ENCODE data around the gene CACNA1S. TPM values are rescaled to one million over a fixed set of nuclear protein-coding genes. Genes with fewer than 3 reads are reported as not detected.

The CACNA1S gene
- total RNA-seq, 2 experiments from 2014 or later = not detected

- H3K27ac ChIP-seq (ENCODE audit: low read depth in 1 of 2, low read length in 2 of 2) = no peak overlapping the region
- Mint-ChIP-seq H3K9me3 (no peaks in the 10 kb centered on the region), H3K27ac (no peak overlapping the region), H3K27me3 (peaks cover 21% of the 10 kb centered on the region), H3K4me1 (ENCODE audit: low read depth) (no peaks in the 10 kb centered on the region), H3K36me3 (ENCODE audit: low read depth) (no peaks in the 10 kb centered on the region), H3K4me3 (no peak overlapping the region)
- ATAC-seq (ENCODE audit: poor library complexity) (no peak), DNase-seq (no peak)
- H3K9me3 ChIP-seq (ENCODE audit: control insufficient read depth in 1 of 2, insufficient read depth in 1 of 2, low read length in 2 of 2) = no peaks in the 10 kb centered on the region
- TF ChIP-seq, protein P1, sequence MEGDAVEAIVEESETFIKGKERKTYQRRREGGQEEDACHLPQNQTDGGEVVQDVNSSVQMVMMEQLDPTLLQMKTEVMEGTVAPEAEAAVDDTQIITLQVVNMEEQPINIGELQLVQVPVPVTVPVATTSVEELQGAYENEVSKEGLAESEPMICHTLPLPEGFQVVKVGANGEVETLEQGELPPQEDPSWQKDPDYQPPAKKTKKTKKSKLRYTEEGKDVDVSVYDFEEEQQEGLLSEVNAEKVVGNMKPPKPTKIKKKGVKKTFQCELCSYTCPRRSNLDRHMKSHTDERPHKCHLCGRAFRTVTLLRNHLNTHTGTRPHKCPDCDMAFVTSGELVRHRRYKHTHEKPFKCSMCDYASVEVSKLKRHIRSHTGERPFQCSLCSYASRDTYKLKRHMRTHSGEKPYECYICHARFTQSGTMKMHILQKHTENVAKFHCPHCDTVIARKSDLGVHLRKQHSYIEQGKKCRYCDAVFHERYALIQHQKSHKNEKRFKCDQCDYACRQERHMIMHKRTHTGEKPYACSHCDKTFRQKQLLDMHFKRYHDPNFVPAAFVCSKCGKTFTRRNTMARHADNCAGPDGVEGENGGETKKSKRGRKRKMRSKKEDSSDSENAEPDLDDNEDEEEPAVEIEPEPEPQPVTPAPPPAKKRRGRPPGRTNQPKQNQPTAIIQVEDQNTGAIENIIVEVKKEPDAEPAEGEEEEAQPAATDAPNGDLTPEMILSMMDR (IDR thresholded peaks at IDR 0.05) = no peak
- H3K36me3 ChIP-seq (ENCODE audit: insufficient read depth, low read length) = no peaks in the 10 kb centered on the region
- no peak overlapping the region for H3K4me3 ChIP-seq (ENCODE audit: low read length)
- no peaks in the 10 kb centered on the region for H3K4me1 ChIP-seq (ENCODE audit: insufficient read depth, low read length)
- H3K27me3 ChIP-seq (ENCODE audit: control insufficient read depth in 1 of 2, insufficient read depth in 2 of 2, low read length in 2 of 2) = no peaks in the 10 kb centered on the region
- intact Hi-C loops (cut with DNase I, micrococcal nuclease) = no loop called here
- POLR2A ChIA-PET = no interaction called here
- CTCF ChIA-PET = no interaction called here
Measured at GRCh38 chr1:201091256-201091655, 21.0 kb downstream of the CACNA1S start.

GRCh38 chr1:201090541-201090940 lies 21.7 kb downstream of the CACNA1S start:
- POLR2A ChIA-PET = no interaction called here
- Mint-ChIP-seq H3K4me1 (ENCODE audit: low read depth) (no peaks in the 10 kb centered on the region), H3K27me3 (peaks cover 23% of the 10 kb centered on the region), H3K4me3 (no peak overlapping the region), H3K36me3 (ENCODE audit: low read depth) (no peaks in the 10 kb centered on the region), H3K9me3 (no peaks in the 10 kb centered on the region), H3K27ac (no peak overlapping the region)
- TF ChIP-seq, protein P1 (IDR thresholded peaks at IDR 0.05) = no peak
- no peaks in the 10 kb centered on the region for H3K36me3 ChIP-seq (ENCODE audit: insufficient read depth, low read length)
- intact Hi-C loops (cut with DNase I, micrococcal nuclease) = no loop called here
- DNase-seq = no peak
- ATAC-seq (ENCODE audit: poor library complexity) = no peak
- no peaks in the 10 kb centered on the region for H3K4me1 ChIP-seq (ENCODE audit: insufficient read depth, low read length)
- no peaks in the 10 kb centered on the region for H3K9me3 ChIP-seq (ENCODE audit: control insufficient read depth in 1 of 2, insufficient read depth in 1 of 2, low read length in 2 of 2)
- no peaks in the 10 kb centered on the region for H3K27me3 ChIP-seq (ENCODE audit: control insufficient read depth in 1 of 2, insufficient read depth in 2 of 2, low read length in 2 of 2)
- CTCF ChIA-PET = no interaction called here
- no peak overlapping the region for H3K4me3 ChIP-seq (ENCODE audit: low read length)
- H3K27ac ChIP-seq (ENCODE audit: low read depth in 1 of 2, low read length in 2 of 2) = no peak overlapping the region

GRCh38 chr1:201089596-201089995 lies 22.6 kb downstream of the CACNA1S start:
- no peaks in the 10 kb centered on the region for H3K36me3 ChIP-seq (ENCODE audit: insufficient read depth, low read length)
- Mint-ChIP-seq H3K36me3 (ENCODE audit: low read depth) (no peaks in the 10 kb centered on the region), H3K27ac (no peak overlapping the region), H3K27me3 (peaks cover 24% of the 10 kb centered on the region), H3K9me3 (no peaks in the 10 kb centered on the region), H3K4me3 (no peak overlapping the region), H3K4me1 (ENCODE audit: low read depth) (no peaks in the 10 kb centered on the region)
- H3K9me3 ChIP-seq (ENCODE audit: control insufficient read depth in 1 of 2, insufficient read depth in 1 of 2, low read length in 2 of 2) = no peaks in the 10 kb centered on the region
- no peak overlapping the region for H3K4me3 ChIP-seq (ENCODE audit: low read length)
- peaks cover 1% of the 10 kb centered on the region for H3K4me1 ChIP-seq (ENCODE audit: insufficient read depth, low read length)
- CTCF ChIA-PET = no interaction called here
- POLR2A ChIA-PET = no interaction called here
- TF ChIP-seq, protein P1 (IDR thresholded peaks at IDR 0.05) = no peak
- intact Hi-C loops (cut with DNase I, micrococcal nuclease) = loop anchor here (5.0 to 10.0 kb wide), 2 partner anchors 133 to 135 kb away; no protein-coding TSS in a partner anchor
- ATAC-seq (ENCODE audit: poor library complexity) (no peak), DNase-seq (no peak)
- H3K27me3 ChIP-seq (ENCODE audit: control insufficient read depth in 1 of 2, insufficient read depth in 2 of 2, low read length in 2 of 2) = no peaks in the 10 kb centered on the region
- H3K27ac ChIP-seq (ENCODE audit: low read depth in 1 of 2, low read length in 2 of 2) = no peak overlapping the region
